BE2C (cell line): Measurements from ENCODE around the gene ZBTB39.

Source experiments
- DNase-seq: peaks from one replicate; pipeline ENCODE4 v3.0.0-alpha.2; 2020
- H3K27me3 ChIP-seq: fragments of 250-450 bp; sonication (Bioruptor Pico); 2 replicates; pipeline ENCODE4 v1.5.1; 2020; ENCODE audit warnings: mild to moderate bottlenecking
- H3K36me3 ChIP-seq: fragments of 250-450 bp; sonication (Bioruptor Pico); 2 replicates; pipeline ENCODE4 v1.5.1; 2020; ENCODE audit warnings: mild to moderate bottlenecking
- H3K4me1 ChIP-seq: fragments of 250-450 bp; sonication (Bioruptor Pico); 2 replicates; pipeline ENCODE4 v1.5.1; 2020
- H3K4me3 ChIP-seq: 2 replicates; pipeline ENCODE4 v1.5.1; 2011; ENCODE audit warnings: low read depth, low read length
- H3K9me3 ChIP-seq: fragments of 250-450 bp; sonication (Bioruptor Pico); 2 replicates; pipeline ENCODE4 v1.5.1; 2020
- TF ChIP-seq, protein P1 (sequence below): IDR thresholded peaks from 2 replicates; pipeline ENCODE4 v1.5.1; 2012; ENCODE audit warnings: mild to moderate bottlenecking, low read depth, low read length

ZBTB39 gene

GRCh38 chr12:56953314-56953713 lies 53.0 kb downstream of the ZBTB39 start:
- Histone ChIP-seq H3K36me3 (no peaks in the 10 kb centered on the region), H3K4me3 (no peak overlapping the region), H3K4me1 (no peaks in the 10 kb centered on the region), H3K27me3 (peaks cover 10% of the 10 kb centered on the region; the same call in 1 of the 2 replicates), H3K9me3 (peaks cover 2% of the 10 kb centered on the region; the same call in 1 of the 2 replicates)
- DNase-seq = no peak
- TF ChIP-seq, protein P1, sequence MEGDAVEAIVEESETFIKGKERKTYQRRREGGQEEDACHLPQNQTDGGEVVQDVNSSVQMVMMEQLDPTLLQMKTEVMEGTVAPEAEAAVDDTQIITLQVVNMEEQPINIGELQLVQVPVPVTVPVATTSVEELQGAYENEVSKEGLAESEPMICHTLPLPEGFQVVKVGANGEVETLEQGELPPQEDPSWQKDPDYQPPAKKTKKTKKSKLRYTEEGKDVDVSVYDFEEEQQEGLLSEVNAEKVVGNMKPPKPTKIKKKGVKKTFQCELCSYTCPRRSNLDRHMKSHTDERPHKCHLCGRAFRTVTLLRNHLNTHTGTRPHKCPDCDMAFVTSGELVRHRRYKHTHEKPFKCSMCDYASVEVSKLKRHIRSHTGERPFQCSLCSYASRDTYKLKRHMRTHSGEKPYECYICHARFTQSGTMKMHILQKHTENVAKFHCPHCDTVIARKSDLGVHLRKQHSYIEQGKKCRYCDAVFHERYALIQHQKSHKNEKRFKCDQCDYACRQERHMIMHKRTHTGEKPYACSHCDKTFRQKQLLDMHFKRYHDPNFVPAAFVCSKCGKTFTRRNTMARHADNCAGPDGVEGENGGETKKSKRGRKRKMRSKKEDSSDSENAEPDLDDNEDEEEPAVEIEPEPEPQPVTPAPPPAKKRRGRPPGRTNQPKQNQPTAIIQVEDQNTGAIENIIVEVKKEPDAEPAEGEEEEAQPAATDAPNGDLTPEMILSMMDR = no peak

GRCh38 chr12:56951582-56952339 lies 54.6 kb downstream of the ZBTB39 start:
- Histone ChIP-seq H3K36me3 (no peaks in the 10 kb centered on the region), H3K4me1 (no peaks in the 10 kb centered on the region), H3K9me3 (no peaks in the 10 kb centered on the region), H3K4me3 (no peak overlapping the region), H3K27me3 (peaks cover 3% of the 10 kb centered on the region; the same call in 1 of the 2 replicates)
- TF ChIP-seq, protein P1 = no peak
- DNase-seq = no peak

GRCh38 chr12:56948881-56949280 lies 57.5 kb downstream of the ZBTB39 start:
- no peak for DNase-seq
- H3K9me3 ChIP-seq = no peaks in the 10 kb centered on the region
- TF ChIP-seq, protein P1 = no peak
- no peaks in the 10 kb centered on the region for H3K4me1 ChIP-seq
- no peaks in the 10 kb centered on the region for H3K36me3 ChIP-seq
- H3K27me3 ChIP-seq = no peaks in the 10 kb centered on the region
- H3K4me3 ChIP-seq = no peak overlapping the region
